SJCRH30 (cell line): ENCODE results near the gene ALG14. TPM values are rescaled to one million over a fixed set of nuclear protein-coding genes. Genes with fewer than 3 reads are reported as not detected.

Experiments used
- DNase-seq, 2 experiments: peaks; one replicate each; pipeline ENCODE4 v3.0.0-alpha.2; 2015 to 2020
- H3K27ac ChIP-seq: fragments of 250-450 bp; sonication (Bioruptor Pico); 2 replicates; pipeline ENCODE4 v1.5.1; 2020; ENCODE audit warnings: mild to moderate bottlenecking, moderate library complexity
- H3K27me3 ChIP-seq: fragments of 250-450 bp; sonication (Bioruptor Pico); 2 replicates; pipeline ENCODE4 v1.5.1; 2020; ENCODE audit warnings: mild to moderate bottlenecking, moderate library complexity
- H3K36me3 ChIP-seq: fragments of 250-450 bp; sonication (Bioruptor Pico); 2 replicates; pipeline ENCODE4 v1.5.1; 2020; ENCODE audit warnings: mild to moderate bottlenecking, moderate library complexity
- H3K4me1 ChIP-seq: fragments of 250-450 bp; sonication (Bioruptor Pico); 2 replicates; pipeline ENCODE4 v1.5.1; 2020; ENCODE audit warnings: mild to moderate bottlenecking, moderate library complexity
- H3K4me3 ChIP-seq: fragments of 250-450 bp; sonication (Bioruptor Pico); 2 replicates; pipeline ENCODE4 v1.5.1; 2020; ENCODE audit warnings: mild to moderate bottlenecking, moderate library complexity
- H3K9me3 ChIP-seq: fragments of 250-450 bp; sonication (Bioruptor Pico); replicated peaks from 2 replicates; pipeline ENCODE4 v1.5.1; 2020; ENCODE audit warnings: mild to moderate bottlenecking, moderate library complexity
- total RNA-seq: library from RNA; depleted of rRNA; stranded (reverse); fragments of >200 nt; shearing (Covaris generic); gene quantifications from 2 replicates; pipeline ENCODE4 v1.2.3, GENCODE V29; 2014

The ALG14 gene
- total RNA-seq, 1 experiment from 2014 or later, result 5.5 TPM

GRCh38 chr1:94962409-94963265, 110.1 kb downstream of the ALG14 start:
- Histone ChIP-seq H3K9me3 (0 out of 2 replicates have a peak, but pooled peaks cover 3% of the 10 kb centered on the region), H3K27ac (no peak overlapping the region), H3K27me3 (no peaks in the 10 kb centered on the region), H3K36me3 (no peaks in the 10 kb centered on the region), H3K4me1 (no peaks in the 10 kb centered on the region), H3K4me3 (no peak overlapping the region)
- DNase-seq, result no peak

GRCh38 chr1:94961988-94962387, 110.8 kb downstream of the ALG14 start:
- DNase-seq, result no peak
- H3K4me3 ChIP-seq, result no peak overlapping the region
- H3K27ac ChIP-seq, result no peak overlapping the region

GRCh38 chr1:94961582-94961981, 111.2 kb downstream of the ALG14 start:
- no peak overlapping the region for H3K27ac ChIP-seq
- no peak for DNase-seq
- 0 out of 2 replicates have a peak, but pooled peaks cover 3% of the 10 kb centered on the region for H3K9me3 ChIP-seq
- H3K36me3 ChIP-seq, result no peaks in the 10 kb centered on the region
- H3K4me3 ChIP-seq, result no peak overlapping the region
- H3K4me1 ChIP-seq, result no peaks in the 10 kb centered on the region
- H3K27me3 ChIP-seq, result no peaks in the 10 kb centered on the region

More at GRCh38 chr1:94961988-94962387, 110.8 kb downstream of the ALG14 start:
- H3K9me3 ChIP-seq, result 0 out of 2 replicates have a peak, but pooled peaks cover 3% of the 10 kb centered on the region
- H3K4me1 ChIP-seq, result no peaks in the 10 kb centered on the region
- H3K27me3 ChIP-seq, result no peaks in the 10 kb centered on the region
- no peaks in the 10 kb centered on the region for H3K36me3 ChIP-seq

- no peak overlapping the region for H3K4me3 ChIP-seq
Measured at GRCh38 chr1:94958081-94958480, 114.7 kb downstream of the ALG14 start.

GRCh38 chr1:94955767-94956632, 116.8 kb downstream of the ALG14 start:
- Histone ChIP-seq H3K9me3 (peaks cover 3% of the 10 kb centered on the region; the same call in 1 of the 2 replicates), H3K4me1 (no peaks in the 10 kb centered on the region; the same call in 1 of the 2 replicates), H3K27me3 (no peaks in the 10 kb centered on the region), H3K4me3 (no peak overlapping the region), H3K36me3 (no peaks in the 10 kb centered on the region), H3K27ac (no peak overlapping the region)
- no peak for DNase-seq

More at GRCh38 chr1:94958081-94958480, 114.7 kb downstream of the ALG14 start:
- Histone ChIP-seq H3K27me3 (no peaks in the 10 kb centered on the region), H3K36me3 (no peaks in the 10 kb centered on the region), H3K9me3 (0 out of 2 replicates have a peak, but pooled peaks cover 3% of the 10 kb centered on the region), H3K4me1 (no peaks in the 10 kb centered on the region; the same call in 1 of the 2 replicates), H3K27ac (no peak overlapping the region)
- no peak for DNase-seq

GRCh38 chr1:94954263-94955220, 118.2 kb downstream of the ALG14 start:
- H3K4me3 ChIP-seq, result no peak overlapping the region
- no peaks in the 10 kb centered on the region for H3K36me3 ChIP-seq
- no peak overlapping the region for H3K27ac ChIP-seq
- H3K4me1 ChIP-seq, result no peaks in the 10 kb centered on the region; the same call in none of the 2 replicates
- DNase-seq, result no peak
- no peaks in the 10 kb centered on the region for H3K27me3 ChIP-seq
- H3K9me3 ChIP-seq, result peaks cover 3% of the 10 kb centered on the region; the same call in 1 of the 2 replicates

- Histone ChIP-seq H3K4me1 (no peaks in the 10 kb centered on the region; the same call in none of the 2 replicates), H3K4me3 (no peak overlapping the region), H3K9me3 (peaks cover 3% of the 10 kb centered on the region; the same call in 1 of the 2 replicates), H3K27ac (no peak overlapping the region), H3K27me3 (no peaks in the 10 kb centered on the region), H3K36me3 (no peaks in the 10 kb centered on the region)
- DNase-seq, result no peak
Measured at GRCh38 chr1:94953746-94954145, 119.0 kb downstream of the ALG14 start.

GRCh38 chr1:94953107-94953506, 119.6 kb downstream of the ALG14 start:
- Histone ChIP-seq H3K4me3 (no peak overlapping the region), H3K27ac (no peak overlapping the region), H3K4me1 (no peaks in the 10 kb centered on the region; the same call in none of the 2 replicates), H3K36me3 (no peaks in the 10 kb centered on the region), H3K9me3 (peaks cover 3% of the 10 kb centered on the region; the same call in 1 of the 2 replicates), H3K27me3 (no peaks in the 10 kb centered on the region)
- DNase-seq, result peak; percentile 24 to 26

- H3K4me1 ChIP-seq, result no peaks in the 10 kb centered on the region; the same call in none of the 2 replicates
- H3K36me3 ChIP-seq, result no peaks in the 10 kb centered on the region
- H3K27me3 ChIP-seq, result no peaks in the 10 kb centered on the region
- H3K9me3 ChIP-seq, result peaks cover 3% of the 10 kb centered on the region; the same call in 1 of the 2 replicates
- H3K4me3 ChIP-seq, result no peak overlapping the region
- H3K27ac ChIP-seq, result no peak overlapping the region
- DNase-seq, result no peak
Measured at GRCh38 chr1:94952539-94952938, 120.2 kb downstream of the ALG14 start.

GRCh38 chr1:94951509-94952208, 121.1 kb downstream of the ALG14 start:
- Histone ChIP-seq H3K27ac (no peak overlapping the region), H3K9me3 (peaks cover 3% of the 10 kb centered on the region; the same call in 1 of the 2 replicates), H3K4me3 (no peak overlapping the region), H3K4me1 (no peaks in the 10 kb centered on the region; the same call in none of the 2 replicates), H3K27me3 (no peaks in the 10 kb centered on the region), H3K36me3 (no peaks in the 10 kb centered on the region)
- DNase-seq, result no peak

- H3K27me3 ChIP-seq, result no peaks in the 10 kb centered on the region
- no peak for DNase-seq
- peaks cover 3% of the 10 kb centered on the region; the same call in 1 of the 2 replicates for H3K9me3 ChIP-seq
- H3K36me3 ChIP-seq, result no peaks in the 10 kb centered on the region
- no peak overlapping the region for H3K27ac ChIP-seq
- no peaks in the 10 kb centered on the region; the same call in none of the 2 replicates for H3K4me1 ChIP-seq
- H3K4me3 ChIP-seq, result no peak overlapping the region
Measured at GRCh38 chr1:94951046-94951445, 121.7 kb downstream of the ALG14 start.

- no peaks in the 10 kb centered on the region for H3K36me3 ChIP-seq
- H3K27me3 ChIP-seq, result no peaks in the 10 kb centered on the region
- DNase-seq, result peak; percentile 21 to 54
- H3K4me3 ChIP-seq, result no peak overlapping the region
- H3K4me1 ChIP-seq, result no peaks in the 10 kb centered on the region; the same call in none of the 2 replicates
- peaks cover 3% of the 10 kb centered on the region; the same call in 1 of the 2 replicates for H3K9me3 ChIP-seq
- no peak overlapping the region for H3K27ac ChIP-seq
Measured at GRCh38 chr1:94949681-94950661, 122.8 kb downstream of the ALG14 start.
